Activated CD4-positive, CD25-positive, alpha-beta regulatory T cell treated with anti-CD3 and anti-CD28 coated beads, Interleukin-2, amount 50 U/mL, for 16 hours (primary cell): ENCODE measurements around the gene BCAS3.
"Not testable (repeated sequence)": the region's sequence is repeated elsewhere in the genome, so short reads cannot be mapped to it uniquely, and the experiment has no call there.

Experiments
- DNase-seq: peaks from one replicate; pipeline ENCODE4 v3.0.0-alpha.2; 2020; ENCODE audit warnings: low read depth, low spot score

Gene BCAS3

DNA sequence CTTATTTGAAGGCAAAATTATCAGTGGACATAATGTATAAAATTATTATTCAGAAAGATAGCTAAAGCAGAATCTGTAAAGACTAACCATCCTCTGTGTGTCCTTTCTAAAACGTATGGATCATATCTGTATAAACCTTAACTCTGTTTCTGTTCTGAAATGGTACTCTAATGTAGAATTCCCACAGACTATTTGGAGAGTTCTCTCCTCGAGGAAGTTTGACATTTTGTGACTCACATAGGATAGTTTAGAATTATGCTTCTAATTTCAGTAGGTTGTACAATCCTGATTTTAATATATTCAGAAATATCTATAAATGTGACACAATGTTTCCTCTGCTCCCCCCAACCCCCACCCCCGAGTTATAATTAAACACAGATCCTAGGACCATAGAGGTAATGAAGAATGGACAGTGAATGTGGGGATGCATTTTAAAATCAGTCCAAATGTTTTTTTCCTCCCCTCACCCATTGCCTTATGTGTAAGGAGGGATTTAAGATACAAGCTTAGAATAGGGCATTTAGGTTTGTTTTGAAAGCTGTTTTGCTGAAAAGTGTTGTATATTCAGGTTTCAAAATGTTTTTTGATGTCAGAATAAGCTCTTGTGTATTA lies 66.8 kb downstream of the BCAS3 start:
- DNase-seq: no peak

DNA sequence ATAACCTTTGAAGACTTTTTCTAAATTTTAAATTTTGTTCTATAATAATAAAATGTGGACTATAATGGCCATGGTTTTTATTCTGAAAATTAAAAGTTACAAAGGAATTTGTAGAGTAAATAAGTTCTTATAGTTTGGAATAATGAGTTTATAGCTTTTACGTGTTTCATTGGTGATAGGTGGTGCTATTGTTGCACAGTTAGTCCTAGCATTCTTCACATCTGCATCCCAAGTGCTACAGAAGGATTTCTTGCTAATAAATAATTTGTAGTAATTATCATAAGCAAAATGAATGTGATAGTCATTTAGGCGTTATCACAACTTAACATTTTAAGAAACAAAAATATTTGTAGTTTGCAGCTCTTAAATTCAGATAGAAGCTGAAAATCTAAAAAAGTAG lies 67.9 kb downstream of the BCAS3 start:
- DNase-seq: no peak

DNA sequence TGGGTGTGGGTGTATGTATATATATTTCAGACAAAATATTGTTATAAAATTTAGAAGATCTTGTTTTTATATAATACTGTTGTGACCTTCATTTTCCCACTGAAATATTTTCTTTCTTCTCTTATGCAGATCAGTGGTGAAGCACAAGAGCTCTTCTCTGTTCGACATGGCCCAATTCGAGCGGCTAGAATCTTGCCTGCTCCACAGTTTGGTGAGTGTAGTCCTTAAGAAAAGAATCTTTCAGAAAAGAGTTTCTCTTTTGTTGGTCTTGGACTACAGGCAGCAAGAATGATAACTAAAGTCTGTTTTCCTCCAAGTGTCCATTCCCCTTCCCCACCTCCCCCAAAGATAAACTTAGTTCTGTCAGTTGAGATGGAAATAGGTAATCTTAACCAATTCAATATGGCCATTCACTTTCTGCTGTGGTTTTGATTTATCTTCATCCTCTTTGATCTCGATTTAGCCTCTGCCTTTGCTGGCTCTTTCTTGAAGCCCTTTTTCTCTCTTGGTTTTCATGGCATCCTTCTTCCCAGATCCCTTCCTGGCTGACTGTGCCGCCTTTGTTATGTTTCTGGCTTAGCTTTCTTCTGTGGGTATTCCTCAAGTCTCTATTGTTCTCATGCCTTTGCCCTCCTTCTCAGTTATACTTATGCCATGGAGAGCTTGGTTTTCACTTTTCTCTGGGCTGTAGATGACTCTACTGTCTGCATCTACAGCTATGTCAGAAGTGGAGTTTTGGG lies 69.6 kb downstream of the BCAS3 start:
- no peak for DNase-seq

DNA sequence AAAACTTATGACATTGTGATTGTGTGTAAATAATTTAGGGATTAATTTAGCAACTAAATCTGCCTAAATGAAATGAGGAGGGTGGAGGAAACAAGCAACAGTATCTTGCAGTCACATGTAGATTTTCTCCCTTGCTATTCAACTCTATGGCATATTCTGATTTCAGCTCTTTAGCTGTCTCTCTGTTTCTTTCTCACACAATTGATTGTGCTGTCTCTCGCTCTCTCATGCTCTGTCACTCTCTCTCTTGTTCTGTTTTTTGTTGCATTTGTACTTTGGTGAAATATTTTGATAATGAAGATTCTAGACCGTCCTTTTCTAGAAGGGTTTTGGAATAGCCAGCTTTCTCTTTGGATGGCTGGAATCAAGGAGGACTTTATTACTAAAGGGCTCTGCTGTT lies 70.6 kb downstream of the BCAS3 start:
- DNase-seq: no peak

DNA sequence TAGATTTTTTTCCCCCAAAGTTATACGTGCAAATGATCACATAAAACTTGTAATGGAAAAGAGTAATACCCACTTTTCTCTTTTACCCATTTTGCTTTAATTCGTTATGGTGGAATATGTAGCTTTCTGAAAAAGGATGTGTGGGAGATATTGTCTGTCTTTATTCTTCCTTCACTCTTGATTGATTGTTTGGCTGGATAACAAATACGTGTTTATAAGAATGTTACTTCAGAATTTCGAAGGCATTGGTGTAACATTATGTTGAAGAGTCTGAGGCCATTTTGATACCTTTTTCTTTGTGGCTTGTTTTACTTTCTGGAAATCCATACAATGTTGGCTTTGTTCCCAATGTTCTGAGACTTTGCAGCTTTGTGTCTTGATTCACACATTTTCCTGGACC lies 71.4 kb downstream of the BCAS3 start:
- no peak for DNase-seq

DNA sequence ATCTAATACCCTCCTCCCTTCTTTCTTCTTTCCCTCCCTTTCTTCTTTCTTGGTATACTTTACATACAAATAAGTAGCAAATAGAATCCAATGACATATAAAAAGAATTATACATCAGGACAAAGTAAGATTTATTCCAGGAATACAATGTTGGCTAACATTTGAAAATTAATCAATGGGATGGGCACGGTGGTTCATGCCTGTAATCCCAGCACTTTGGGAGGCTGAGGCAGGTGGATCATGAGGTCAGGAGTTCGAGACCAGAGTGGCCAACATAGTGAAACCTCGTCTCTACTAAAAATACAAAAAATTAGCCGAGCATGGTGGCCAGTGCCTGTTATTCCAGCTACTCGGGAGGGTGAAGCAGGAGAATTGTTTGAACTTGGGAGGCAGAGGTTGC lies 72.1 kb downstream of the BCAS3 start:
- no peak for DNase-seq

DNA sequence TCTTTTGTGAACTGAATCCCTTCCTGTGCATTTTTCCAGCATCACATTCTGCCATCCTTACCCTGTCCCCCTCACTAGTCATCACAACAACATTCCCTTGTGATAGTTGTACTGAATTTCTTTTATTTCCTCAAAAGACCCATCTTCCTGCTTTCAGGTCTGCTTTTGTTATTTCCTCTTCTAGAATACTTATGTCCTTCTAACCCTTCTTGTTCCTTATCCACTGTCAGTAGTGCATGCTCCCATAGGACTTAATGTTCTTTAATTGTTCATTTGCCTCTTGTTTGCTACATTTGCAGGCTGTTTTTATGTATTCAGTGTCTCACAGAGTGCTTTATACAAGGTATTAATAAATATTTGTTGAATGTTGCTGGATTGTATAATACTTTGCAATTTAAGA lies 73.0 kb downstream of the BCAS3 start:
- DNase-seq: no peak

DNA sequence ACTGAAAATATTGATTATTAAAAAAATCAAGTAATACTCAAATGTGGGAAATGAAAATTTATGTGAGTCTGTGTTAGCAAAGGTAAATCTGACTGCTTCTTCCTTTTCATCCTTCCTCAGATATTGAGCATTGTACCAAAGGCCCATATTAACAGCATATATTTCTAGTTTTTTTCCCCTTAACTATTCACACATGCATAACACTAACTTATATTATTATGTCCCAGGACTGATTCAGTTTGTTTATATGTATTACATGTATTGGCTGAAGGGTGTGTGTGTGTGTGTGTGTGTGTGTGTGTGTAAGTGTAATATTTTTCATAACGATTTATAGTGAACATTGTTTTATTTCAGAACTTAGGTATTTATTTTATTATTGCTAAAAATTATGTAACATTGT lies 74.2 kb downstream of the BCAS3 start:
- DNase-seq: no peak

DNA sequence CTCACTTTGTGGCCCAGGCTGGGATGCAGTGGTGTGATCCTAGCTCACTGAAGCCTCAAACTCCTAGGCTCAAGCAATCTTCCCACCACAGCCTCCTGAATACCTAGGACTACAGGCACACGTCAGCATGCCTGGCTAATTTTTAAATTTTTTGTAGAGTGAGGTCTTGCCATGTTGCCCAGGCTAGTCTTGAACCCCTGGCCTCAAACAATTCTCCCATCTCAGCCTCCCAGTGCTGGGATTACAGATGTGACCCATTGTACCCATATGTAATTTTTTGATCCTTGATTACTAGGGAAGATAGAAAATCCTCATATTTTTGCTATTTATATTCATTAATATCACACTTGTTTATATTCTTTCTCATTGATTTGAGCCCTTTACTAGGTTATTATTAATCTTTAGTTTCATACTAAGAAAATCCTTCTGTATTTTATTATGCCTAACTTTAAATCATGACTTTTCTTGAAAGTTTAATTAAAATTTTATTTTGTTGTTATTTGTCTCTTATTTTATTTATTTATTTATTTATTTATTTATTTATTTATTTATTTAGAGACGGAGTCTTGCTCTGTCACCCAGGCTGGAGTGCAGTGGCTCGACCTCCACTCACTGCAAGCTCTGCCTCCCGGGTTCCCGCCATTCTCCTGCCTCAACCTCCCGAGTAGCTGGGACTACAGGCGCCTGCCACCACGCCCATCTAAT lies 75.4 kb downstream of the BCAS3 start:
- no peak for DNase-seq

DNA sequence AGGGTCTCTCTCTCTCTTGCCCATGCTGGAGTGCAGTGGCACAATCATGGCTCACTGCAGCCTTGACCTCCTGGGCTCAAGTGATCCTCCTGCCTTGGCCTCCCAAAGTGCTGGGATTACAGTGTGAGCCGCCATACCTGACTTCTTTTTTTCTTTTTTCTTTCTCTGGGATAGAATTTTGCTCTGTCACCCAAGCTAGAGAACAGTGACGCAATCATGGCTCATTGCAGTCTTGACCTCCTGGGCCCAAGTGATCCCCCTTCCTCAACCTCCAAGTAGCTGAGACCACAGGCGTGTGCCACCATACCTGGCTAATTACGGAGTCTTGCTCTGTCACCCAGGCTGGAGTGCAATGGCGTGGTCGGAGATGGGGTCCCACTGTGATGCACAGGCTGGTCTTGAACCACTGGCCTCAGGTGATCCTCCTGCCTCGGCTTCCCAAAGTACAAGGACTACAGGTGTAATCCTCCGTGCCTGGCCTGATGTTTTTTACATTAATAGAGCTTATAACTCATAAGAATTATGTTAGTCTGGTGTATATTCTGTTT lies 76.5 kb downstream of the BCAS3 start:
- no peak for DNase-seq

DNA sequence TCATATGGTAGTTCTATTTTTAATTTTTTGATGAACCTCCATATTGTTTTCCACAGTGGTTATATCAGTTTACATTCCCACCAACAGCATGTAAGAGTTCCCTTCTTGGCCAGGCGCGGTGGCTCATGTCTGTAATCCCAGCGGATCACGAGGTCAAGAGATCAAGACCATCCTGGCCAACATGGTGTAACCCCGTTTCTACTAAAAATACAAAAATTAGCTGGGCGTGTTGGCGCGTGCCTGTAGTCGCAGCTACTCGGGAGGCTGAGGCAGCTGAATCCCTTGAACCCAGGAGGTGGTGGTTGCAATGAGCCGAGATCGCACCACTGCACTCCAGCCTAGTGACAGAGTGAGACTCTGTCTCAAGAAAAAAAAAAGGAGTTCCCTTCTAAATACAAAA lies 79.1 kb downstream of the BCAS3 start:
- not testable (repeated sequence) for DNase-seq

DNA sequence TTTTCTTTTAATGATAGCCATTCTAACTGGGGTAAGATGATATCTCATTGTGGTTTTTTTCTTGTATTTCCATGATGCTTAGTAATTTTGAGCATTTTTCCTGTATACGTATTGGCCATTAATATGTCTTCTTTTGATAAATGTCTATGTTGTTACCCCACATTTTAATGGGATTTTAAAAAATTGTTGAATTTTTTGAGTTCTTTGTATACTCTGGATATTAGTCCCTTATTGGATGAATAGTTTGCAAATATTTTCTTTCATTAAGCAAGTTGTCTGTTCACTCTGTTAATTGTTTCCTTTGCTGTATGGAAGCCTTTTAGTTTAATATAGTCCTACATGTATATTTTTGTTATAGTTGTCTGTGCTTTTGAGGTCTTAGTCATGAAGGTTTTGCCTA lies 79.8 kb downstream of the BCAS3 start:
- no peak for DNase-seq

DNA sequence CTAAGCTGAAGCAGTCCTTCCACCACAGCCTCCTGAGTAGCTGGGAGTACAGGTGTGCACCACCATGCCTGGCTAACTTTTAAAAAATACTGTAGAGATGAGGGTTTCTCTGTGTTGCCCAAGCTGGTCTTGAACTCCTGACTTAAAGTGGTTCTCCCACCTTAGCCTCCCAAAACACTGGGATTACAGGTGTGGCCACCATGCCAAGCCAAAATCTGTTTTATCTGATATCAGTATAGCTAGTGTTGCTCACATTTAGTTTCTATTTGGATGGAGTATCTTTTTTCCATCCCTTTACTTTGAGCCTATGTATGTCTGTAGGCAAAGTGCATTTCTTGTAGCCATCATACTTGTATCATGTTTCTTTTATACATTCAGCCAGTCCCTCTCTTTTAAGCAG lies 82.1 kb downstream of the BCAS3 start:
- DNase-seq: no peak

DNA sequence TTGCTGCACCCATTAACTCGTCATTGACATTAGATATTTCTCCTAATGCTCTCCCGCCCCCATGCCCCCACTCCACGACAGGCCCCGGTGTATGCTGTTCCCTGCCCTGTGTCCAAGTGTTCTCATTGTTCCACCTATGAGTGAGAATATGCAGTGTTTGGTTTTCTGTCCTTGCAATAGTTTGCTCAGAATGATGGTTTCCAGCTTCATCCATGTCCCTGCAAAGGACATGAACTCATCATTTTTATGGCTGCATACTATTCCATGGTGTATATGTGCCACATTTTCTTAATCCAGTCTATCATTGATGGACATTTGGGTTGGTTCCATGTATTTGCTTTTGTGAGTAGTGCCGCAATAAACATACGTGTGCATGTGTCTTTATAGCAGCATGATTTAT lies 83.7 kb downstream of the BCAS3 start:
- DNase-seq: not testable (repeated sequence)

DNA sequence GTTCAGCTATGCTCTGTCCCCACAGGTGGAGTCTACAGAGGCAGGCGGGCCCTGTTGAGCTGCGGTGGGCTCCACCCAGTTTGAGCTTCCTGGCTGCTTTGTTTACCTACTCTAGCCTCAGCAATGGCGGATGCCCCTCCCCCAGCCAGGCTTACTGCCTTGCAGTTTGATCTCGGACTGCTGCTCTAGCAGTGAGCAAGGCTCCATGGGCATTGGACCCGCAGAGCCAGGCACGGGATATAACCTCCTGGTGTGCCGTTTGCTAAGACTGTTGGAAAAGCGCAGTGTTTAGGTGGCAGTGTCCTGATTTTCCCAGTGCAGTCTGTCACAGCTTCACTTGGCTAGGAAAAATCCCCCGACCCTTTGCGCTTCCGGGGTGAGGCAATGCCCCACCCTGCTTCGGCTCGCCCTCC lies 89.1 kb downstream of the BCAS3 start:
- DNase-seq: no peak

DNA sequence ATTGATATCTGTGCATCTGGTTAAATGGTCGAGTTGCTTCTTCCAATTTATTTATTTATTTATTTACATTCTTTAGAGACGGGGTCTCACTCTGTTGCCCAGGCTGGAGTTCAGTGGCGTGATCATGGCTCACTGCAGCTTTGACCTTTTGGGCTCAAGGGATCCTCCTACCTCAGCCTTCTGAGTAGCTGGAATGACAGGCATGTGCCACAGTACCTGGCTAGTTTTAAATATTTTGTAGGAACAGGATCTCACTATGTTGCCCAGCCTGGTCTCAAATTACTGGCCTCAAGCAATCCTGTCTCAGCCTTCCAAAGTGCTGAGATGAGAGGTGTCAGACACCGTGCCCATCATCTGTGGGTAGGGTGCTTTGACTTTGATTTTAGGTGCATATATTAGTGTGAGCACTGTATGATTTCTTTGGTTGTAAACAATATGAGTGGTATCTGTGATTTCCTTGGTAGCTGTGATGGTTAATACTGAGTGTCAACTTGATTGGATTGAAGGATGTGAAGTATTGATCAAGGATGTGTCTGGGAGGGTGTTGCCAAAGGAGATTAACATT lies 90.2 kb downstream of the BCAS3 start:
- no peak for DNase-seq

DNA sequence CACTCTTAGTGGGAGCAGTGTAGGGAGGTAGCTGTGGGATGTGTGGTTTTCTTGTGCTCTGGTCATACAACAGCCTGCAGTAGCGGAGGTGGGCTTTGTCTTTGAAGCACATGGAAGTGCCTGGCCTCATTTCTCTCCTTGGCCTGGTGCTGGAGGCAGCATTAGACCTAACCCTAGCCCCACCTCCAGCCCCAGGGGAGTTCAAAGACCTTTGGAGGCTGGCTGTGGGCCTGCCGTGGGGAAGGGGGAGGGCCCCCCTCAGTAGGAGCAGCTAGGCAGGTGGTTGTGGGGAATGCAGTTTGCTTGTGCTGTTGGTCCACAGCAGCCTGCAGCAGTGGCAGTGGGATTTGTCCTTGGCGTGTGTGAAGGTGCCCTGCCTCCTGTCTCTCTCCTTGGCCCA lies 91.7 kb downstream of the BCAS3 start:
- DNase-seq: no peak

DNA sequence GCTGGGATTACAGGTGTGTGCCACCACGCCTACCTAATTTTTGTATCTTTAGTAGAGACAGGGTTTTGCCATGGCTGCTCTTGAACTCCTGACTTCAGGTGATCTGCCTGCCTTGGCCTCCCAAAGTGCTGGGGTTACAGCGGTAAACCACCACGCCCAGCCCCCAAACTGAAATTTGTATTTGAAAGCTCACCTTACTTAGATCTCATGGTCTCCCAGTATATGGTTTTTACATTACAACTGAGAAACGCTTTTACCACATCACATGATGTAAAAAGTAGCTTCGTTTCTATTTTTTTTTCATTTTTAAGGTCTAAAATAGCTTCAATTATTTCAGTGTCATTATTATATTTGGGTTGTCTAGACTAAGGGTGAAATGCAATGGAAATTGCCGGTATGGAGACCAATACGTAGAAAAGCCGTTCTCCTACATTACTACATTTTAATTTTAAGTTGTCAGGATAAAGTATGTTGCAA lies 93.3 kb downstream of the BCAS3 start:
- DNase-seq: no peak

DNA sequence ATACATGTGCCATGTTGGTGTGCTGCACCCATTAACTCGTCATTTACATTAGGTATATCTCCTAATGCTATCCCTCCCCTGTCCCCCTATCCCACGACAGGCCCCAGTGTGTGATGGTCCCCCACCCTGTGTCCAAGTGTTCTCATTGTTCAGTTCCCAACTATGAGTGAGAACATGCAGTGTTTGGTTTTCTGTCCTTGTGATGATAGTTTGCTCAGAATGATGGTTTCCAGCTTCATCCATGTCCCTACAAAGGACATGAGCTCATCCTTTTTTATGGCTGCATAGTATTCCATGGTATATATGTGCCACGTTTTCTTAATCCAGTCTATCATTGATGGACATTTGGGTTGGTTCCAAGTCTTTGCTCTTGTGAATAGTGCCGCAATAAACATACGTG lies 94.0 kb downstream of the BCAS3 start:
- DNase-seq: not testable (repeated sequence)

DNA sequence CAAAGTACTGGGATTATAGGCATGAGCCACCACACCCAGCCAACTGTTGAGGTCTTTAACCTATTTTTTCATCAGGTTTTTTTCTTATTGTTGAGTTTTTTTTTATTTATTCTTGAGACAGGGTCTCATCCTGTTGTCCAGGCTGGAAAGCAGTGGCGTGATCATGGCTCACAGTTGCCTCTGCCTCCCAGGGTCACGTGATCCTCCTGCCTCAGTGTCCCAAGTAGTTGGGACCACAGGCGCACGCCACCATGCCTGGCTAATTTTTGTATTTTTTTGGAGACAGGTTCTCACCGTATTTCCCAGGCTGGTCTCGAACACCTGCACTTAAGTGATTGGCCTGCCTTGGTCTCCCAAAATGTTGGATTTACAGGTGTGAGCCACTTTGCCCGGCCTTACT lies 95.9 kb downstream of the BCAS3 start:
- DNase-seq: no peak

DNA sequence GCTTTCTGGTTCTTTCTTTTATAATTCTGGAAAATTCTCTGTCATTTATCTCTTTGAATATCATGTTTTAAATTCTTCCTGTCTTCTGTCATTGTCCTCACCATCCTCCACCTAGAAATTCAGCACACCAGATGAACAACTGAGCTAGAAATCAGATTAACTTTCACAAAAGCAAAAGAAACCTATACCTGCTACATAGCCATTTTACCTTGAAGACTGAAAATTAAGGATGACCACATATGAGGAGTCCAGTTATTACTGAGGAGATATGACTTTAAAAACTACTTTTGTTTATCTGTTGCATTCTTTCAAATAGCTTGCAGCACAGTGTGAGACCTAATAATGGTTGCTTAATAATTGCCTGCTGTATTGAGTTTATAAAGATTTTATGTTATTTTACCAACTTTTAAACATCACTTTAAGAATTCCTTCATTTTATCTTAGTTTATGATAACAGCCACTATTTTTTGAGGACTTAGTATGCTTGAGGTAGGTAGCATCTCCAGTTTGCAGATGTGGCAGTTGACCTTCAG lies 104.3 kb downstream of the BCAS3 start:
- no peak for DNase-seq

DNA sequence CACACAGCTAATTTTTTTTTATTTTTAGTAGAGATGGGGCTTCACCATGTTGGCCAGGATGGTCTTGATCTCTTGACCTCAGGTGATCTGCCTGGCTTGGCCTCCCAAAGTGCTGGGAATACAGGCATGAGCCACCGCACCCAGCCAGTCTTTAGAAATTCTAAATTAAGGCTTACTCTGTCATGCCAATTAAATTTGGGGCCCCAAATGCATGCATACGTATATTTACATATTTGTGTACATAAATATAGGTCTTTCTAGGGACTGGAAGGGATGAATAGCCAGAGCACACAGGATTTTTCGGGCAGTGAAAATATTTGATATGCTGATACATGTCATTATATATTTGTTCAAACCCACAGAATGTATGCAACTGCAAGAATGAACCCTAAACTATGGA lies 105.1 kb downstream of the BCAS3 start:
- DNase-seq: no peak
